T-helper 9 cell (primary cell): ENCODE measurements around the gene SESN3.
A peak's percentile ranks its signal among the peaks of the same experiment; 100 is the strongest.
"Not testable (repeated sequence)": the region's sequence is repeated elsewhere in the genome, so short reads cannot be mapped to it uniquely, and the experiment has no call there.

ENCODE experiments used
- DNase-seq: peaks from one replicate; pipeline ENCODE4 v3.0.0-alpha.2; 2020

Gene SESN3

GRCh38 chr11:95218149-95218548 is 12.9 kb downstream of the SESN3 start:
- no peak for DNase-seq

GRCh38 chr11:95212609-95213008 is 18.4 kb downstream of the SESN3 start:
- DNase-seq: no peak

GRCh38 chr11:95209535-95209934 is 21.5 kb downstream of the SESN3 start:
- not testable (repeated sequence) for DNase-seq

GRCh38 chr11:95200781-95201457 is 30.1 kb downstream of the SESN3 start:
- no peak for DNase-seq

- no peak for DNase-seq
Measured at GRCh38 chr11:95195831-95196230, 35.2 kb downstream of the SESN3 start.

GRCh38 chr11:95193541-95193940 is 37.5 kb downstream of the SESN3 start:
- DNase-seq: no peak

GRCh38 chr11:95192717-95193116 is 38.3 kb downstream of the SESN3 start:
- DNase-seq: no peak

GRCh38 chr11:95187723-95188122 is 43.3 kb downstream of the SESN3 start:
- no peak for DNase-seq

- no peak for DNase-seq
Measured at GRCh38 chr11:95182397-95182796, 48.6 kb downstream of the SESN3 start.

- DNase-seq: no peak
Measured at GRCh38 chr11:95175818-95176380, 55.1 kb downstream of the SESN3 start.

GRCh38 chr11:95170294-95170693 is 60.7 kb downstream of the SESN3 start:
- DNase-seq: no peak

GRCh38 chr11:95166781-95167180 is 64.2 kb downstream of the SESN3 start:
- DNase-seq: no peak

- DNase-seq: no peak
Measured at GRCh38 chr11:95165638-95166037, 65.4 kb downstream of the SESN3 start.

- no peak for DNase-seq
Measured at GRCh38 chr11:95163106-95163505, 67.9 kb downstream of the SESN3 start.

- DNase-seq: no peak
Measured at GRCh38 chr11:95161248-95161647, 69.8 kb downstream of the SESN3 start.

GRCh38 chr11:95157824-95158223 is 73.2 kb downstream of the SESN3 start:
- no peak for DNase-seq

GRCh38 chr11:95156916-95157541 is 74.0 kb downstream of the SESN3 start:
- DNase-seq: no peak

GRCh38 chr11:95156133-95156721 is 74.8 kb downstream of the SESN3 start:
- DNase-seq: no peak

GRCh38 chr11:95155385-95155784 is 75.6 kb downstream of the SESN3 start:
- no peak for DNase-seq

GRCh38 chr11:95154514-95154913 is 76.5 kb downstream of the SESN3 start:
- DNase-seq: peak; percentile 28

- no peak for DNase-seq
Measured at GRCh38 chr11:95153857-95154246, 77.2 kb downstream of the SESN3 start.

GRCh38 chr11:95152876-95153856 is 77.8 kb downstream of the SESN3 start:
- DNase-seq: no peak
